Transverse colon (tissue), 4 donors: ENCODE measurements around the gene ZACN. TPM values are rescaled to one million over a fixed set of nuclear protein-coding genes. Genes with fewer than 3 reads are reported as not detected.

ENCODE experiments used
- DNase-seq: peaks from one replicate; pipeline ENCODE4 v3.0.0-alpha.2; 2019
- H3K27ac ChIP-seq, 4 donors: fragments of 200-600 bp; sonication (generic); 2 replicates each; pipeline ENCODE4 v1.5.1; 2016 to 2018; ENCODE audit warnings: inconsistent platforms in 4 of 4
- H3K27me3 ChIP-seq: fragments of 200-600 bp; sonication (generic); 2 replicates; pipeline ENCODE4 v1.5.1; 2017; ENCODE audit warnings: inconsistent platforms
- H3K36me3 ChIP-seq, 4 donors: fragments of 200-600 bp; sonication (generic); 2 replicates each; pipeline ENCODE4 v1.5.1; 2017 to 2019; ENCODE audit warnings: inconsistent platforms in 4 of 4
- H3K4me1 ChIP-seq, 4 donors: fragments of 200-600 bp; sonication (generic); 2 replicates each; pipeline ENCODE4 v1.5.1; 2017 to 2020; ENCODE audit warnings: inconsistent platforms in 4 of 4
- H3K4me3 ChIP-seq, 4 donors: fragments of 200-600 bp; sonication (generic); 1 replicate in 1 of 4; 2 replicates in 3 of 4; pipeline versions ENCODE4 v1.5.1 to v1.6.1; 2017 to 2019; ENCODE audit warnings: inconsistent platforms in 4 of 4
- H3K9me3 ChIP-seq, 2 donors: fragments of 200-600 bp; sonication (generic); 2 replicates each; pipeline ENCODE4 v1.5.1; 2017 to 2019; ENCODE audit warnings: inconsistent platforms in 2 of 2
- CTCF ChIP-seq, 5 experiments: fragments of 200-600 bp in 3 of 5; fragments of 450-650 bp in 2 of 5; sonication (generic) in 3 of 5; IDR thresholded peaks; 1 replicate in 2 of 5; 2 replicates in 3 of 5; pipeline ENCODE4 v1.5.1; 2016 to 2017; ENCODE audit warnings: antibody characterized with exemption in 5 of 5, inconsistent platforms in 3 of 5, mild to moderate bottlenecking in 2 of 5, moderate library complexity in 1 of 5
- EP300 ChIP-seq: sonication (generic); formaldehyde crosslinking; IDR thresholded peaks from one replicate; pipeline ENCODE4 v1.6.1; 2017; ENCODE audit warnings: antibody characterized with exemption, low read depth
- POLR2A ChIP-seq: fragments of 450-650 bp; IDR thresholded peaks from one replicate; pipeline ENCODE4 v1.6.1; 2016; ENCODE audit warnings: antibody characterized with exemption, mild to moderate bottlenecking, moderate library complexity
- POLR2AphosphoS5 ChIP-seq, 3 donors: sonication (generic); formaldehyde crosslinking; IDR thresholded peaks; one replicate each; pipeline ENCODE4 v1.6.1; 2016; ENCODE audit warnings: antibody characterized with exemption in 3 of 3
- WGBS, 2 donors: methylation state at CpG; one replicate each; pipeline ENCODE4 v1.1.5; 2018; ENCODE audit warnings: low coverage in 1 of 2; 5-methylcytosine and 5-hydroxymethylcytosine counted together
- in situ Hi-C, 4 donors: fragments of 200-750 bp; cut with MboI; loops; one replicate each; pipeline versions ENCODE4 v1.15.0 to v1.15.1; 2017; ENCODE audit warnings: low sequenced_read_pairs in 3 of 4, low pct_ligation_motif_present in 1 of 4, low pct_unique_long_range_greater_than_20kb in 1 of 4
- intact Hi-C: fragments of 100-400 bp; cut with DNase I; formaldehyde crosslinking; loops from one replicate; pipeline ENCODE4 v1.15.1; 2023; ENCODE audit warnings: low total_unique reads
- total RNA-seq, 4 donors: library from RNA; depleted of rRNA; stranded (reverse); fragments of >200 nt; gene quantifications; one replicate each; pipeline ENCODE4 v1.1.0, GENCODE V29; 2016

The ZACN gene
- total RNA-seq, 4 donors from 2014 or later, result 0.40 TPM; not detected in 3

DNA sequence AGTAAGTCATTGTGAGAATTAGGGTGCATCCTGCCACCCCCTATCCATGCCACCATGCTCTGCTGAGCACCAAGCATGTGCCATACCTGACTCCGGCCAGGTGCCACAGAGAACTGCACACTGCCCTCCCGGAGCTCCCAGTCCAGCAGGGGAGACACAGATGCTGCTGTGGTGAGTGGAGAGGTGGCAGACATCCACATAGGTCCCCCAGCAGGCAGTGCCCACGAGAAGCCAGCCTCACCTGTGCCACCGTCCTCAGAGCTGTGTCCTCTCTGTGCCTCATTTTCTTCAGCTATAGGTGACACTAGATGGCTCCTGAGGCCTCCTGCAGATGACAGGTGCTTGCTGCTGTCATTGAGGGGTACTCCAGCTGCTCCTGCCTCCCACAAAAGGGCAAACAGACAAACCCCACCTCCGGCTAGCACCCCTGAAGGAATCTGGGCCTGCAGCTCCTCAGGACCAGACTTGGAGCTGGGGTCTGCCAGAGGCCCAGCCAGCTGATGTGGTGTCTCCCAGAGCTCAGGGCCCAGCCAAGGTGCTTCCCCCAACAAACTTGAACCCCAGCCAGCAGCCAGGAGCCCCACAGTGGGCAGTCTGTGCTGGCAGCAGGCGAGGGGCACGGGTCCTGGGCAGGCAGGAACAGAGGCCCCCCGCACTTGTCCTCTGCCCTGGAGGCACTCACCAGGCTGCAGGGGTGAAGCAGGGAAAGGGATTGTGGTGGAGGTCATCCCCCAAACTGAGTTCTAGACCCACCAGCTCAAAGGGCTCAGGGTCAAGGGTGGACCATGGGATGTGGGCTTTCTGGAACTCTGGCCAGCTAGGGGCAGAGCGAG is 45.0 kb downstream of the ZACN start:
- Histone ChIP-seq H3K27ac (no peak overlapping the region), H3K27me3 (no peaks in the 10 kb centered on the region), H3K4me1 (peaks cover 0 to 10% (median 6%) of the 10 kb centered on the region in 4 donors), H3K9me3 (no peaks in the 10 kb centered on the region), H3K4me3 (no peak overlapping the region), H3K36me3 (no peaks in the 10 kb centered on the region)
- DNase-seq, result no peak
- WGBS, 2 donors, result 70% methylated on average over 9 of the region's 9 CpGs; no CpG with 5 or more reads in 1 of the 2 donors
- intact Hi-C loops, result loop anchor here (5.0 kb wide), 1 partner anchor 153 kb away; no protein-coding TSS in a partner anchor
- TF ChIP-seq CTCF (IDR thresholded peaks at IDR 0.05) (no peak), POLR2A (no peak), POLR2AphosphoS5 (IDR thresholded peaks at IDR 0.05) (no peak), EP300 (no peak)
- in situ Hi-C loops, result loop anchor here (5.0 to 10.0 kb wide), 3 partner anchors 61 to 161 kb away; no protein-coding TSS in a partner anchor

DNA sequence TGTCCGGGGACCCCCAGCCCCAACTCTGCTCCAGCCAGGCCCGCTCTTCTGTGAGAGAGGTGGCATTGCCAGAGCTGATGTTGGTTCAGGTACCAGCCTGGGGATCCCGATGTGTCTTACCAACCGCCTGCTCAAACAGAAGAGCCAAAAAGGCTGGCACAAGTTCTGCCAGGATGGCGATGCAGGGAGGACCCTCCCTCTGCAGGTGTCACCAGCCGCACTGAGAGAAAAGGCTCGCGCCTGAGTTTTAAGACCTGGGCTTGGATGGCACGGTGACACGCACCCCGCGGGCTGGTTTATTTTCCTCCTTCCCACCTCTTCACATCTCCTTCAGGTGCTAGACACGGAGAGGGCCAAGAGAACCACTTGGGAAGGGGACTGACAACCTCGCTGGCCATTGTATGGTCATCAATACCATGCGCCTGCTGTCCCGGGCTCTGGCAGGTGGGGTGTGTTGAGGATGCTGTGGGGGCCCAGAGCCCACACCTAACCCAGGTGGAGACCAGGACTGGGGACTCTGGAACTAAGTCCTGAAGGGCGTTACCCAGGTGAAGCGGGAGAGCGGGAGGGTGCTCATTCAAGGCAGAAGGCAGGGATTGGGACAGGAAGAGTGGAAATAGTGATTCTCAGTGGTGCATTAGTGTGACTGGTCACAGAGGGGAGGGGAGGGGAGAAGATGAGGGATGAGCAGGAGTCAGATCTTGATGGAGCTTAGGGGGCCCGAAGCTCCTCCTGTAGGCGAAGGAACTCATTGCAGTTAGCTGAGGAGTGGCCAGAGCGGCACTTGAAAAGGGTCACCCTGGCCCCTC is 45.8 kb downstream of the ZACN start:
- H3K4me3 ChIP-seq, result no peak overlapping the region
- peaks cover 0 to 10% (median 6%) of the 10 kb centered on the region in 4 donors for H3K4me1 ChIP-seq
- no peak for DNase-seq
- TF ChIP-seq EP300 (no peak), CTCF (IDR thresholded peaks at IDR 0.05) (no peak), POLR2AphosphoS5 (IDR thresholded peaks at IDR 0.05) (no peak), POLR2A (no peak)
- H3K9me3 ChIP-seq, result no peaks in the 10 kb centered on the region
- intact Hi-C loops, result loop anchor here (5.0 kb wide), 1 partner anchor 153 kb away; no protein-coding TSS in a partner anchor
- H3K27me3 ChIP-seq, result no peaks in the 10 kb centered on the region
- H3K27ac ChIP-seq, result no peak overlapping the region
- H3K36me3 ChIP-seq, result no peaks in the 10 kb centered on the region
- WGBS, 2 donors, result 56 to 87% methylated on average over 3 to 22 of the region's 22 CpGs
- in situ Hi-C loops, result loop anchor here (5.0 to 10.0 kb wide), 3 partner anchors 60 to 160 kb away; no protein-coding TSS in a partner anchor

GRCh38 chr17:76125391-76125675 is 46.4 kb downstream of the ZACN start:
- no peak for DNase-seq
- peaks cover 0 to 10% (median 6%) of the 10 kb centered on the region in 4 donors for H3K4me1 ChIP-seq
- H3K27me3 ChIP-seq, result no peaks in the 10 kb centered on the region
- no peak overlapping the region for H3K27ac ChIP-seq
- in situ Hi-C loops (loop anchor here in 3 of 4 donors (10.0 kb wide), 2 partner anchors 59 to 159 kb away; no protein-coding TSS in a partner anchor), intact Hi-C loops (no loop called here)
- TF ChIP-seq EP300 (no peak), POLR2AphosphoS5 (IDR thresholded peaks at IDR 0.05) (no peak), CTCF (IDR thresholded peaks at IDR 0.05) (no peak), POLR2A (no peak)
- no peaks in the 10 kb centered on the region for H3K36me3 ChIP-seq
- no peak overlapping the region for H3K4me3 ChIP-seq
- WGBS, 2 donors, result 92 to 94% methylated on average over 3 to 5 of the region's 5 CpGs
- no peaks in the 10 kb centered on the region for H3K9me3 ChIP-seq

GRCh38 chr17:76125922-76126321 is 46.9 kb downstream of the ZACN start:
- peaks cover 0 to 10% (median 6%) of the 10 kb centered on the region in 4 donors for H3K4me1 ChIP-seq
- no peaks in the 10 kb centered on the region for H3K36me3 ChIP-seq
- WGBS, 2 donors, result 88 to 98% methylated on average over 1 of the region's 1 CpG
- H3K4me3 ChIP-seq, result no peak overlapping the region
- no peaks in the 10 kb centered on the region for H3K9me3 ChIP-seq
- DNase-seq, result no peak
- intact Hi-C loops, result no loop called here
- peaks cover 2% of the 10 kb centered on the region for H3K27me3 ChIP-seq
- in situ Hi-C loops, result loop anchor here in 3 of 4 donors (10.0 kb wide), 2 partner anchors 59 to 159 kb away; no protein-coding TSS in a partner anchor
- no peak overlapping the region for H3K27ac ChIP-seq
- TF ChIP-seq POLR2AphosphoS5 (IDR thresholded peaks at IDR 0.05), result no peak
- TF ChIP-seq POLR2A, result no peak
- TF ChIP-seq CTCF (IDR thresholded peaks at IDR 0.05), result no peak
- no peak for TF ChIP-seq EP300
